Kidney epithelial cell (primary cell): ENCODE measurements around the gene UPP2. TPM values are rescaled to one million over a fixed set of nuclear protein-coding genes. Genes with fewer than 3 reads are reported as not detected.

Source experiments
- DNase-seq: peaks from one replicate; pipeline ENCODE4 v3.0.0-alpha.2; 2010; ENCODE audit warnings: low read depth
- H3K27me3 ChIP-seq: 2 replicates; pipeline ENCODE4 v1.6.0; 2011; ENCODE audit warnings: low read length; ENCODE audit not compliant: control insufficient read depth, insufficient read depth
- H3K36me3 ChIP-seq: 2 replicates; pipeline ENCODE4 v1.5.1; 2011; ENCODE audit warnings: low read length; ENCODE audit not compliant: control insufficient read depth, insufficient read depth
- H3K4me3 ChIP-seq: 2 replicates; pipeline ENCODE4 v1.5.1; 2011; ENCODE audit warnings: low read depth, mild to moderate bottlenecking, control low read depth, low read length
- total RNA-seq: library from RNA; depleted of rRNA; stranded (reverse); fragments of >200 nt; gene quantifications from 2 replicates; pipeline ENCODE4 v1.2.3, GENCODE V29; 2015
- TF ChIP-seq, protein P1 (sequence below): IDR thresholded peaks from 2 replicates; pipeline ENCODE4 v1.5.1; 2011; ENCODE audit warnings: mild to moderate bottlenecking, moderate library complexity, low read length, control low read depth, inconsistent platforms; ENCODE audit not compliant: insufficient read depth, poor library complexity, severe bottlenecking

The UPP2 gene
- total RNA-seq, 1 donor from 2014 or later, result not detected

DNA sequence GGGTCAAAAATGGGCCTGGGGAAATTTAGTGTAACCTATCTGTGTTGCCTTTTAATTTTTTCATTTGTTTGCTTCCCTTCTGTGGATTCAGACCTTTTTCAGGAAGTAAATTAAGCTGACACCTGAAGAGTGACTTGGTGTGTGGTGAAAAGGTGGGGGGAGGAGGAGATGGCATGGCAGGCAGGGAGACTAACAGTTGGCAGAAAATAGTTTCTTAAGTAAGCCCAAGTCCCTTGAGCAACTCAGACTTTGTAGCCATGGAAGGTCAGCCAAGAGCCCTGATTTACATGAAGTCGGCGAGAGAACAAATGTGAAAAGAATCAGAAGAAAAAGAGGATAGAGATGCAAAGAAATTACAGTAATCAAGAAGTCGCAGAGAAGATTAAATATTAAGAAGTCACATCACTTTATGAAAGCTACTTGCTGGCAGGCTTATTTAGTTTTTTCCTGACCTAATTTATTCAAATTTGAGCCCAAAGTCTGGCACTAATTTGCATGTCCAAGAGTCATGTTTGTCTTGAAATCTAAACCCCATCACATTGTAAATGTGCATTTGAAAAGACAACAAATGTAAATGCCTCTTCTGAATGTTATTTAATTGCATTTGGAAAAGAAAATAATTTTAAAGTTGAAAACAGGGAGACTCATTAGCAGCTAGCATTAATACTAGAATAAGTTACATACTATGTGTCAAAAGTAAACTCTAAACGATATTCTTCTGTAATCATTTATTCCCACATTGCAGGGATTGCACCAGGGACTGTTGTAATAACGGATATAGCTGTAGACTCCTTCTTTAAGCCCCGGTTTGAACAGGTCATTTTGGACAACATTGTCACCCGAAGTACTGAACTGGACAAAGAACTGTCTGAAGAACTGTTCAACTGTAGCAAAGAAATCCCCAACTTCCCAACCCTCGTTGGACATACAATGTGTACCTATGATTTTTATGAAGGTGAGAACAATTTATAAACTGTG lies 19.3 kb downstream of the UPP2 start:
- no peak for DNase-seq
- no peak overlapping the region for H3K4me3 ChIP-seq
- H3K27me3 ChIP-seq, result no peaks in the 10 kb centered on the region
- H3K36me3 ChIP-seq, result no peaks in the 10 kb centered on the region
- TF ChIP-seq, protein P1, sequence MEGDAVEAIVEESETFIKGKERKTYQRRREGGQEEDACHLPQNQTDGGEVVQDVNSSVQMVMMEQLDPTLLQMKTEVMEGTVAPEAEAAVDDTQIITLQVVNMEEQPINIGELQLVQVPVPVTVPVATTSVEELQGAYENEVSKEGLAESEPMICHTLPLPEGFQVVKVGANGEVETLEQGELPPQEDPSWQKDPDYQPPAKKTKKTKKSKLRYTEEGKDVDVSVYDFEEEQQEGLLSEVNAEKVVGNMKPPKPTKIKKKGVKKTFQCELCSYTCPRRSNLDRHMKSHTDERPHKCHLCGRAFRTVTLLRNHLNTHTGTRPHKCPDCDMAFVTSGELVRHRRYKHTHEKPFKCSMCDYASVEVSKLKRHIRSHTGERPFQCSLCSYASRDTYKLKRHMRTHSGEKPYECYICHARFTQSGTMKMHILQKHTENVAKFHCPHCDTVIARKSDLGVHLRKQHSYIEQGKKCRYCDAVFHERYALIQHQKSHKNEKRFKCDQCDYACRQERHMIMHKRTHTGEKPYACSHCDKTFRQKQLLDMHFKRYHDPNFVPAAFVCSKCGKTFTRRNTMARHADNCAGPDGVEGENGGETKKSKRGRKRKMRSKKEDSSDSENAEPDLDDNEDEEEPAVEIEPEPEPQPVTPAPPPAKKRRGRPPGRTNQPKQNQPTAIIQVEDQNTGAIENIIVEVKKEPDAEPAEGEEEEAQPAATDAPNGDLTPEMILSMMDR, result no peak

DNA sequence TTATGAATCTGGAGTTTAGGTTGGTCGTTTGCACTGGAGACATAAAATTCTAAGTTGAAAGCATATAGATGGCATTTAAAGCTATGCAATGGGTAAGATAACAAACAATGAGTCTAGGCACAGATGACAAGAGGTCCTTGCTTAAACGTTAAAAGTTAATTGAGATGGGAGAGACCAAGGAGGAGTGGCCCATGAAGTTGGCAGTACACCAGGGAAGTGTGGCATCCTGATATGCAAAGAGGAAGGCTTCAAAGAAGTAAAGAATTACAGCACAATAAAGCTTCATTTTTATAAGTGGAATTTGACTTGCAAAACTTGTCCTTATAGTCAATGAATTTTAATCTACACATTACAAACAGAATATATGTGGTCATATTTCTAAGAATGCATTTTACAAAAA lies 23.2 kb downstream of the UPP2 start:
- no peak overlapping the region for H3K4me3 ChIP-seq
- no peak for DNase-seq
- TF ChIP-seq, protein P1, result no peak
- H3K27me3 ChIP-seq, result no peaks in the 10 kb centered on the region
- no peaks in the 10 kb centered on the region for H3K36me3 ChIP-seq

DNA sequence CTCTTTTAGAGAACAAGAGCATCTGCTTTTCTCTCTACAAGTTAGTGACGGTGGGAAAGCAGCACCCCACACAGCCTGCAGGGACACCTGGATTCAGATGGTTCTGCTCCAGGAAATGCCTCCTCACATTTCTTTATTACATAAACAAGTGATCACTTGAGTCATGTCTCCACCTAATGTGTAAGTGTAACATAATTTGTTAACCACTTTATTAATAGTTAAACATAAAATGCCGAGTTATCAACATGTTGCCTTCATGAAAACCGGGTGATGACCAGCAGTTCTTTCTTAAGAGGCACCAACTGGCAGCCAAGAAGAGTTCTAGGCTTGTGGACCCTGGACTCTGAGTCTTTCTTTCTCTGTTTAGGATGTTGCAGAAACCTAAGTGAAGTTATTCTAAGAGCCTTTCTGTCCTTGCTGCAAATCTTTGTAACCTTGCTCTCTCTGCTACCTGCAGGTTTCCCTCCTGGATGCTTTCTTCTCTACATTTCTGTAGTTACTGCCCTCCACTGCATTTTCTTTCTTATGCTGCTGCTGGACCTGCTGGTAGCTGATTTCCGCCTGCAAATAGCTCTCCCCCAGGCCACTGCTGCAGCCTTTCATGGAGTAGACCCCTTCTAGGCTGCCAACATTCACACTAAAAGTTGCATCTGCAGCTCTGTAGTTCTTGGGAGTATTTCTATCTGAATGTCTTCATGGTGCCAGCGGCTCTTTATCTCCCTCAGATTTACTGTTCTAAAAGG lies 24.3 kb downstream of the UPP2 start:
- no peak overlapping the region for H3K4me3 ChIP-seq
- TF ChIP-seq, protein P1, result no peak
- H3K27me3 ChIP-seq, result no peaks in the 10 kb centered on the region
- DNase-seq, result no peak
- no peaks in the 10 kb centered on the region for H3K36me3 ChIP-seq

DNA sequence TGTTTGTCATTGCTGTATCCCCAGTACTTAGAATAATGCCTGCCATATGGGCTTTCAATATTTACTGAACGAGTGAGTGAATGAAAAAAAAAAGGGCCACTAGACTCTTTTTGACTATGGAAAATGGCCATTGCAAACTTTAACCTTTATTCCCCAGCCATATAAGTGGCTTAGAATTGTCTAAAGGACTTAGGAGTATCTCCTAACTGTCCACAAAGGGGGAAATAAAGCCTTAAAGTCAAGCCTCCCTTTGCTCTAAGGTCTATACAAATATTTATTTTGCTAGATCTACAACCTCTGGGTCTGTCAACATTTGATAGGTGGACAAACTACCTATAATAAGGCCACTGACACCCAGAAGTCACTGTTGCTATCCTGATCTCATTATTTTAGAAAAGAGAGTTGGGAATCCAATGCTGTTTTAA lies 25.7 kb downstream of the UPP2 start:
- TF ChIP-seq, protein P1, result no peak
- Histone ChIP-seq H3K36me3 (no peaks in the 10 kb centered on the region), H3K27me3 (no peaks in the 10 kb centered on the region), H3K4me3 (no peak overlapping the region)
- DNase-seq, result no peak

DNA sequence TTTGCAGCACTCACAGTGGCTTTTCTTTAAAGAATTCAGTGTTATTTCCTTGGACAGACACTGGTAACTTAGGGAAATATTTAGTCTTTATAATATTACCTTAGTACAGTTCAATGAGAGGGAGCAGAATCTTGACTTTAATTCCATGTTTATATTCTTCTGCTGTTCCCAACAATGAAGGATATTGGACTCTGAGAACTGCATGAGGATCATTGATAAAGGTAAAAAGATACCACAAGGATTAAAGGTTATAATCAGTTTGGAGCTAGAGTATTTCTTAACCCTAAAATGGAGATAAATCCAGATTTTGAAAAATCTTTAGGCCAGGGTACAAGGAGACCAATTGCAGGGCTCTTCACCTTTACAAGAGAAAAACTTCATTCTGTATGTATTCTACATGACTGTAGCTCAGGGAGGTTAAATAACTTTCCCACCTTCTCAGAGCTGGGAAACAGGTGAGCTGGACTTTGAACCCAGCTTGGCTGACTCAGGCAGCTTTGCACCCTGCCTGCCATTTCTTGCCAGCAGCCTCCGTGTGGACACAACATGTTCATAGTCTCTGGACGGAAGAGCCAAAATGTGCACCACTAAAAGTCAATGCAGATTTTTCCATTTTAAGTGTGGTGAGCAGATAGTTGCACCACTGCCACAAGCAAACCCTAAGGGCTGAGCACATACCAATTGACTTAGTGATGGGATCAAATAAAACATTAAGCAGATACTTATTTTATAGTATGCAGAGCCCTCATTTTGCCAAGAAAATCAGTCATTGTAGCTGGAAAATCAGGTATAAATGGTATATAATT lies 26.7 kb downstream of the UPP2 start:
- DNase-seq, result no peak
- Histone ChIP-seq H3K27me3 (no peaks in the 10 kb centered on the region), H3K4me3 (no peak overlapping the region), H3K36me3 (no peaks in the 10 kb centered on the region)
- TF ChIP-seq, protein P1, result no peak
